Measurements from ENCODE around the gene SUV39H2. TPM values are rescaled to one million over a fixed set of nuclear protein-coding genes. Genes with fewer than 3 reads are reported as not detected.
A peak's percentile ranks its signal among the peaks of the same experiment; 100 is the strongest.

SUV39H2 gene
- total and polyA plus RNA-seq, 10 of the 15 experiments (the other 5 are each of a cell fraction or from before 2014, with no cell fraction given): 24.3 to 41.1 (median 30.0) TPM

DNA sequence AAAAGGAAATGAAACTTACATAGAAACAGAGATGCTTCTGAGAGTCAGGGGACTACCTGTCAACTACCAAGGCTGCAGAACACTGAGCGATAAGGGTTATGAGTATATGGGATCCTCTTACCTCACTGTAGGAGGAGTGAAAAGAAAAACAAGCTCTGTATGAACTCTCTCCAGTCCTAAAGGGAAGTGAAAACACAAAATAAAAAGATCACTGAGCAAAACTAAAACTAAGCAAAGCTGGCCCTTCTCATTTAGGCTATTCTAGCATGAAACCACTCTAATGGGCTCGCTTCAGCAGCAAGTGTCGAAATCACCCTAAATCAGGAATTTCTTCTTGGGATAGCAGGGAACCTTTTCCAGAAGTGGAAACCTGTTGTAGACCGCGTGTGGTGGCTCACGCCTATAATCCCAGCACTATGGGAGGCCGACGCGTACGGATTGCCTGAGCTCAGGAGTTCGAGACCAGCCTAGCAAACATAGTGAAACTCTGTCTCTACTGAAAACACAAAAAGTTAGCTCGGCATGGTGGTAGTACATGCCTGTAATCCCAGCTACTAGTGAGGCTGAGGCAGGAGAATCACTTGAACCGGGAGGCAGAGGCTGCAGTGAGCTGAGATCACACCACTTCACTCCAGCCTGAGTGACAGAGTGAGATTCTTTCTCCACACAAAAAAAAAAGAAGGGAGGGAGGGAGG is 48.2 kb downstream of the SUV39H2 start (continued):
- TF ChIP-seq MXI1 (IDR thresholded peaks at IDR 0.05; ENCODE audit: low read depth, low read length) (0 out of 2 replicates have a peak, but pooled peaks have one; percentile 24), ZNF24 (IDR thresholded peaks at IDR 0.05) (no peak), CEBPB (IDR thresholded peaks at IDR 0.05; ENCODE audit: borderline replicate concordance in 1 of 2, low read depth in 2 of 2, low read length in 2 of 2) (peak in 1 of 2 experiments; percentile 68; a peak in 1 of 4 replicates), HDGF (IDR thresholded peaks at IDR 0.05) (no peak), ZNF207 (IDR thresholded peaks at IDR 0.05; ENCODE audit: borderline replicate concordance) (no peak), SMAD1 (IDR thresholded peaks at IDR 0.05; ENCODE audit: low read depth, partially characterized antibody) (no peak), EP300 (IDR thresholded peaks at IDR 0.05; ENCODE audit: borderline replicate concordance in 1 of 2, control insufficient read depth in 1 of 2, low read depth in 2 of 2, low read length in 2 of 2) (peak in 1 of 2 experiments; percentile 73; a peak in 2 of 4 replicates), SIN3A (IDR thresholded peaks at IDR 0.05; ENCODE audit: low read depth, low read length) (no peak), SMAD5 (IDR thresholded peaks at IDR 0.05; ENCODE audit: low read depth) (no peak), PAX8 (IDR thresholded peaks at IDR 0.05) (no peak), NFYB (IDR thresholded peaks at IDR 0.05; ENCODE audit: insufficient read depth, low read depth, low read length) (no peak), SRF (IDR thresholded peaks at IDR 0.05; ENCODE audit: low read depth in 2 of 2, low read length in 2 of 2) (no peak), RAD51 (IDR thresholded peaks at IDR 0.05) (no peak), ZNF384 (IDR thresholded peaks at IDR 0.05; ENCODE audit: borderline replicate concordance, low read depth, low read length) (no peak), EED (IDR thresholded peaks at IDR 0.05; ENCODE audit: low read depth) (peak; percentile 90), CHD1 (IDR thresholded peaks at IDR 0.05; ENCODE audit: low read depth, low read length) (no peak)
- TF ChIP-seq, protein P1, sequence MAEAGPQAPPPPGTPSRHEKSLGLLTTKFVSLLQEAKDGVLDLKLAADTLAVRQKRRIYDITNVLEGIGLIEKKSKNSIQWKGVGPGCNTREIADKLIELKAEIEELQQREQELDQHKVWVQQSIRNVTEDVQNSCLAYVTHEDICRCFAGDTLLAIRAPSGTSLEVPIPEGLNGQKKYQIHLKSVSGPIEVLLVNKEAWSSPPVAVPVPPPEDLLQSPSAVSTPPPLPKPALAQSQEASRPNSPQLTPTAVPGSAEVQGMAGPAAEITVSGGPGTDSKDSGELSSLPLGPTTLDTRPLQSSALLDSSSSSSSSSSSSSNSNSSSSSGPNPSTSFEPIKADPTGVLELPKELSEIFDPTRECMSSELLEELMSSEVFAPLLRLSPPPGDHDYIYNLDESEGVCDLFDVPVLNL (IDR thresholded peaks at IDR 0.05; ENCODE audit: low read depth, low read length): no peak
- TF ChIP-seq, protein P2, sequence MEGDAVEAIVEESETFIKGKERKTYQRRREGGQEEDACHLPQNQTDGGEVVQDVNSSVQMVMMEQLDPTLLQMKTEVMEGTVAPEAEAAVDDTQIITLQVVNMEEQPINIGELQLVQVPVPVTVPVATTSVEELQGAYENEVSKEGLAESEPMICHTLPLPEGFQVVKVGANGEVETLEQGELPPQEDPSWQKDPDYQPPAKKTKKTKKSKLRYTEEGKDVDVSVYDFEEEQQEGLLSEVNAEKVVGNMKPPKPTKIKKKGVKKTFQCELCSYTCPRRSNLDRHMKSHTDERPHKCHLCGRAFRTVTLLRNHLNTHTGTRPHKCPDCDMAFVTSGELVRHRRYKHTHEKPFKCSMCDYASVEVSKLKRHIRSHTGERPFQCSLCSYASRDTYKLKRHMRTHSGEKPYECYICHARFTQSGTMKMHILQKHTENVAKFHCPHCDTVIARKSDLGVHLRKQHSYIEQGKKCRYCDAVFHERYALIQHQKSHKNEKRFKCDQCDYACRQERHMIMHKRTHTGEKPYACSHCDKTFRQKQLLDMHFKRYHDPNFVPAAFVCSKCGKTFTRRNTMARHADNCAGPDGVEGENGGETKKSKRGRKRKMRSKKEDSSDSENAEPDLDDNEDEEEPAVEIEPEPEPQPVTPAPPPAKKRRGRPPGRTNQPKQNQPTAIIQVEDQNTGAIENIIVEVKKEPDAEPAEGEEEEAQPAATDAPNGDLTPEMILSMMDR (IDR thresholded peaks at IDR 0.05 in 2 of 3, conservative IDR thresholded peaks at IDR 0.05 in 1 of 3; ENCODE audit: control insufficient read depth in 2 of 3, extremely low read depth in 1 of 3, insufficient read depth in 1 of 3, low read depth in 3 of 3, low read length in 3 of 3): no peak
- TF ChIP-seq, protein P3, sequence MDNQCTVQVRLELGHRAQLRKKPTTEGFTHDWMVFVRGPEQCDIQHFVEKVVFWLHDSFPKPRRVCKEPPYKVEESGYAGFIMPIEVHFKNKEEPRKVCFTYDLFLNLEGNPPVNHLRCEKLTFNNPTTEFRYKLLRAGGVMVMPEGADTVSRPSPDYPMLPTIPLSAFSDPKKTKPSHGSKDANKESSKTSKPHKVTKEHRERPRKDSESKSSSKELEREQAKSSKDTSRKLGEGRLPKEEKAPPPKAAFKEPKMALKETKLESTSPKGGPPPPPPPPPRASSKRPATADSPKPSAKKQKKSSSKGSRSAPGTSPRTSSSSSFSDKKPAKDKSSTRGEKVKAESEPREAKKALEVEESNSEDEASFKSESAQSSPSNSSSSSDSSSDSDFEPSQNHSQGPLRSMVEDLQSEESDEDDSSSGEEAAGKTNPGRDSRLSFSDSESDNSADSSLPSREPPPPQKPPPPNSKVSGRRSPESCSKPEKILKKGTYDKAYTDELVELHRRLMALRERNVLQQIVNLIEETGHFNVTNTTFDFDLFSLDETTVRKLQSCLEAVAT (IDR thresholded peaks at IDR 0.05): peak; percentile 61; the same call in 1 of the 2 replicates
- TF ChIP-seq, protein P4, sequence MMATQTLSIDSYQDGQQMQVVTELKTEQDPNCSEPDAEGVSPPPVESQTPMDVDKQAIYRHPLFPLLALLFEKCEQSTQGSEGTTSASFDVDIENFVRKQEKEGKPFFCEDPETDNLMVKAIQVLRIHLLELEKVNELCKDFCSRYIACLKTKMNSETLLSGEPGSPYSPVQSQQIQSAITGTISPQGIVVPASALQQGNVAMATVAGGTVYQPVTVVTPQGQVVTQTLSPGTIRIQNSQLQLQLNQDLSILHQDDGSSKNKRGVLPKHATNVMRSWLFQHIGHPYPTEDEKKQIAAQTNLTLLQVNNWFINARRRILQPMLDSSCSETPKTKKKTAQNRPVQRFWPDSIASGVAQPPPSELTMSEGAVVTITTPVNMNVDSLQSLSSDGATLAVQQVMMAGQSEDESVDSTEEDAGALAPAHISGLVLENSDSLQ (IDR thresholded peaks at IDR 0.05): peak; percentile 24; the same call in 1 of the 2 replicates
- TF ChIP-seq, protein P5, sequence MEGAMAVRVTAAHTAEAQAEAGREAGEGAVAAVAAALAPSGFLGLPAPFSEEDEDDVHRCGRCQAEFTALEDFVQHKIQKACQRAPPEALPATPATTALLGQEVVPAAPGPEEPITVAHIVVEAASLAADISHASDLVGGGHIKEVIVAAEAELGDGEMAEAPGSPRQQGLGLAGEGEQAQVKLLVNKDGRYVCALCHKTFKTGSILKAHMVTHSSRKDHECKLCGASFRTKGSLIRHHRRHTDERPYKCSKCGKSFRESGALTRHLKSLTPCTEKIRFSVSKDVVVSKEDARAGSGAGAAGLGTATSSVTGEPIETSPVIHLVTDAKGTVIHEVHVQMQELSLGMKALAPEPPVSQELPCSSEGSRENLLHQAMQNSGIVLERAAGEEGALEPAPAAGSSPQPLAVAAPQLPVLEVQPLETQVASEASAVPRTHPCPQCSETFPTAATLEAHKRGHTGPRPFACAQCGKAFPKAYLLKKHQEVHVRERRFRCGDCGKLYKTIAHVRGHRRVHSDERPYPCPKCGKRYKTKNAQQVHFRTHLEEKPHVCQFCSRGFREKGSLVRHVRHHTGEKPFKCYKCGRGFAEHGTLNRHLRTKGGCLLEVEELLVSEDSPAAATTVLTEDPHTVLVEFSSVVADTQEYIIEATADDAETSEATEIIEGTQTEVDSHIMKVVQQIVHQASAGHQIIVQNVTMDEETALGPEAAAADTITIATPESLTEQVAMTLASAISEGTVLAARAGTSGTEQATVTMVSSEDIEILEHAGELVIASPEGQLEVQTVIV (IDR thresholded peaks at IDR 0.05; ENCODE audit: borderline replicate concordance, partially characterized antibody): no peak

Measured in GM12878 (cell line).